IMR-90 (cell line): ENCODE measurements around the gene COA5. TPM values are rescaled to one million over a fixed set of nuclear protein-coding genes. Genes with fewer than 3 reads are reported as not detected.

Experiments
- ATAC-seq: fragments of 200-7000 bp; cut with Tn5 transposase; 2 replicates; pipeline ENCODE4 v1.9.1; 2020; ENCODE audit warnings: low read depth, mild to moderate bottlenecking, moderate library complexity
- BruUV-seq: library from RNA; stranded (reverse); fragments of 400-500 nt; replicated peaks from 2 replicates; lab custom pipeline; 2021; lab: Mats Ljungman, UMichigan
- CTCF ChIA-PET: fragments of 300-600 bp; formaldehyde crosslinking; extraction: SDS; loops from one replicate; lab custom pipeline; 2021; ENCODE audit warnings: antibody characterized with exemption; lab: Yijun Ruan, JAX
- POLR2A ChIA-PET: fragments of 300-600 bp; sonication (Branson Sonifier 250); formaldehyde crosslinking; loops from one replicate; lab custom pipeline; 2022; ENCODE audit warnings: antibody characterized with exemption; ENCODE audit not compliant: unreplicated experiment; lab: Charles Lee
- DNase-seq: peaks from one replicate; pipeline ENCODE4 v3.0.0; 2013
- H2AFZ ChIP-seq: replicated peaks from 2 replicates; pipeline ENCODE3; 2013; ENCODE audit warnings: low read length, mild to moderate bottlenecking; ENCODE audit not compliant: poor library complexity
- H2AK5ac ChIP-seq: 2 replicates; pipeline ENCODE4 v1.6.1; 2013; ENCODE audit warnings: low read depth, low read length, inconsistent platforms
- H2AK9ac ChIP-seq: replicated peaks from 2 replicates; pipeline ENCODE3; 2013; ENCODE audit warnings: mild to moderate bottlenecking, low read depth, low read length, moderate library complexity; ENCODE audit not compliant: poor library complexity
- H2BK120ac ChIP-seq: 2 replicates; pipeline ENCODE4 v1.6.1; 2013; ENCODE audit warnings: low read depth, low read length, inconsistent platforms
- H2BK15ac ChIP-seq: 3 replicates; pipeline ENCODE4 v1.6.1; 2013; ENCODE audit warnings: low read depth, low read length, inconsistent platforms
- H2BK20ac ChIP-seq: 2 replicates; pipeline ENCODE4 v1.6.1; 2013; ENCODE audit warnings: low read depth, mild to moderate bottlenecking, inconsistent platforms, low read length, moderate library complexity
- H2BK5ac ChIP-seq: 2 replicates; pipeline ENCODE4 v1.6.1; 2013; ENCODE audit warnings: mild to moderate bottlenecking, low read depth, low read length, inconsistent platforms; ENCODE audit not compliant: poor library complexity, severe bottlenecking
- H3K14ac ChIP-seq: replicated peaks from 2 replicates; pipeline ENCODE4 v1.6.1; 2013; ENCODE audit warnings: low read depth, low read length, inconsistent platforms
- H3K18ac ChIP-seq: 2 replicates; pipeline ENCODE4 v1.6.1; 2013; ENCODE audit warnings: low read depth, low read length, control low read depth
- H3K23ac ChIP-seq: 2 replicates; pipeline ENCODE4 v1.6.1; 2013; ENCODE audit warnings: low read depth, low read length, inconsistent platforms
- H3K27ac ChIP-seq: 2 replicates; pipeline ENCODE4 v1.5.1; 2013; ENCODE audit warnings: mild to moderate bottlenecking, control low read depth, low read length; ENCODE audit not compliant: insufficient read depth
- H3K27me3 ChIP-seq: 2 replicates; pipeline ENCODE4 v1.6.1; 2013; ENCODE audit warnings: low read length; ENCODE audit not compliant: control insufficient read depth, insufficient read depth
- H3K36me3 ChIP-seq: 2 replicates; pipeline ENCODE4 v1.6.1; 2013; ENCODE audit warnings: low read length, mixed read lengths; ENCODE audit not compliant: control insufficient read depth, insufficient read depth
- H3K4ac ChIP-seq: 2 replicates; pipeline ENCODE4 v1.6.1; 2013; ENCODE audit warnings: low read depth, low read length, inconsistent platforms
- H3K4me1 ChIP-seq: 2 replicates; pipeline ENCODE4 v1.6.1; 2013; ENCODE audit warnings: low read length, mixed read lengths; ENCODE audit not compliant: control insufficient read depth, insufficient read depth
- H3K4me2 ChIP-seq: 2 replicates; pipeline ENCODE4 v1.6.1; 2013; ENCODE audit warnings: low read depth, mild to moderate bottlenecking, control low read depth, low read length, moderate library complexity
- H3K4me3 ChIP-seq: 2 replicates; pipeline ENCODE4 v1.5.1; 2013; ENCODE audit warnings: low read depth, mild to moderate bottlenecking, control low read depth, low read length, moderate library complexity; ENCODE audit not compliant: insufficient read depth
- H3K56ac ChIP-seq: 2 replicates; pipeline ENCODE4 v1.6.1; 2013; ENCODE audit warnings: low read length, inconsistent platforms; ENCODE audit not compliant: insufficient read depth; ENCODE audit errors: extremely low read depth
- H3K79me1 ChIP-seq, 2 experiments: 2 replicates each; pipeline ENCODE4 v1.6.1; 2013; ENCODE audit warnings: low read length in 2 of 2, inconsistent platforms in 1 of 2, low read depth in 1 of 2
- H3K9ac ChIP-seq: 2 replicates; pipeline ENCODE4 v1.6.1; 2013; ENCODE audit warnings: low read depth, low read length, control low read depth
- H3K9me1 ChIP-seq: 2 replicates; pipeline ENCODE4 v1.6.1; 2013; ENCODE audit warnings: low read length, inconsistent platforms; ENCODE audit not compliant: insufficient read depth
- H3K9me3 ChIP-seq: 2 replicates; pipeline ENCODE4 v1.6.1; 2013; ENCODE audit warnings: low read length; ENCODE audit not compliant: control insufficient read depth, insufficient read depth
- H4K20me1 ChIP-seq: 2 replicates; pipeline ENCODE4 v1.6.1; 2013; ENCODE audit warnings: low read length, inconsistent platforms; ENCODE audit not compliant: insufficient read depth
- H4K5ac ChIP-seq: 2 replicates; pipeline ENCODE4 v1.6.1; 2013; ENCODE audit warnings: mild to moderate bottlenecking, low read depth, low read length, control low read depth
- H4K8ac ChIP-seq, 2 experiments: 2 replicates each; pipeline ENCODE4 v1.6.1; 2013; ENCODE audit warnings: low read depth in 2 of 2, low read length in 2 of 2, control low read depth in 1 of 2, inconsistent platforms in 1 of 2
- H4K91ac ChIP-seq: 2 replicates; pipeline ENCODE4 v1.6.1; 2013; ENCODE audit warnings: low read depth, low read length, inconsistent platforms; ENCODE audit not compliant: insufficient read depth
- BHLHE40 ChIP-seq: fragments of 150-350 bp; IDR thresholded peaks from 2 replicates; pipeline ENCODE4 v1.6.1; 2016; ENCODE audit warnings: mild to moderate bottlenecking, low read depth, low read length
- CEBPB ChIP-seq: IDR thresholded peaks from 2 replicates; pipeline ENCODE4 v1.6.1; 2012; ENCODE audit warnings: low read depth, low read length, improper control_type of control experiment
- CHD1 ChIP-seq: IDR thresholded peaks from 2 replicates; pipeline ENCODE4 v1.6.1; 2012; ENCODE audit warnings: low read depth, low read length, improper control_type of control experiment
- CTCF ChIP-seq: conservative IDR thresholded peaks from 2 replicates; pipeline ENCODE4 v1.5.1; 2012; ENCODE audit warnings: mild to moderate bottlenecking, low read depth, low read length, improper control_type of control experiment
- ELK1 ChIP-seq: fragments of 150-350 bp; IDR thresholded peaks from 2 replicates; pipeline ENCODE4 v1.6.1; 2016; ENCODE audit warnings: low read depth, mild to moderate bottlenecking, low read length, moderate library complexity, borderline replicate concordance
- FOS ChIP-seq: fragments of 150-350 bp; IDR thresholded peaks from 2 replicates; pipeline ENCODE4 v1.6.1; 2016; ENCODE audit warnings: low read depth, low read length
- MAFK ChIP-seq: IDR thresholded peaks from 2 replicates; pipeline ENCODE4 v1.6.1; 2012; ENCODE audit warnings: low read depth, low read length, improper control_type of control experiment
- MAZ ChIP-seq: IDR thresholded peaks from 2 replicates; pipeline ENCODE4 v1.6.1; 2012; ENCODE audit warnings: low read depth, mild to moderate bottlenecking, low read length, improper control_type of control experiment, moderate library complexity, borderline replicate concordance
- MXI1 ChIP-seq: IDR thresholded peaks from 2 replicates; pipeline ENCODE4 v1.6.1; 2012; ENCODE audit warnings: low read depth, mild to moderate bottlenecking, low read length, moderate library complexity, borderline replicate concordance
- NFE2L2 ChIP-seq: fragments of 150-350 bp; IDR thresholded peaks from 2 replicates; pipeline ENCODE4 v1.6.1; 2016; ENCODE audit warnings: low read depth, mild to moderate bottlenecking, low read length
- POLR2A ChIP-seq: IDR thresholded peaks from 2 replicates; pipeline ENCODE4 v1.6.1; 2012; ENCODE audit warnings: mild to moderate bottlenecking, low read depth, low read length
- RAD21 ChIP-seq: IDR thresholded peaks from 2 replicates; pipeline ENCODE4 v1.6.1; 2012; ENCODE audit warnings: low read length, improper control_type of control experiment
- RCOR1 ChIP-seq: IDR thresholded peaks from 2 replicates; pipeline ENCODE4 v1.6.1; 2012; ENCODE audit warnings: mild to moderate bottlenecking, low read length, improper control_type of control experiment; ENCODE audit not compliant: insufficient replicate concordance
- RFX5 ChIP-seq: IDR thresholded peaks from 2 replicates; pipeline ENCODE4 v1.8.0; 2012; ENCODE audit warnings: low read depth, mild to moderate bottlenecking, low read length, moderate library complexity
- SMC3 ChIP-seq: fragments of 150-350 bp; IDR thresholded peaks from 2 replicates; pipeline ENCODE4 v1.6.1; 2016; ENCODE audit warnings: low read depth, mild to moderate bottlenecking, antibody characterized with exemption, low read length, moderate library complexity
- USF2 ChIP-seq: fragments of 150-350 bp; IDR thresholded peaks from 2 replicates; pipeline ENCODE4 v1.6.1; 2017; ENCODE audit warnings: mild to moderate bottlenecking, antibody characterized with exemption, low read length, low read depth
- WGBS, 2 experiments: methylation state at CpG; one replicate each; pipeline versions ENCODE4 v1.1.5 to v1.1.7; 2013; ENCODE audit warnings: missing lambda C conversion rate in 2 of 2; ENCODE audit not compliant: insufficient read length in 1 of 2; ENCODE audit errors: extremely low coverage in 2 of 2; 5-methylcytosine and 5-hydroxymethylcytosine counted together
- dilution Hi-C: fragments of 300-500 bp; cut with HindIII; formaldehyde crosslinking; loops from one replicate; pipeline ENCODE4 v1.14.3; 2018; ENCODE audit warnings: low sequenced_read_pairs; ENCODE audit not compliant: unreplicated experiment
- in situ Hi-C: fragments of 300-500 bp; cut with MboI; formaldehyde crosslinking; loops from 3 replicates; pipeline ENCODE4 v1.14.3; 2019; ENCODE audit warnings: low sequenced_read_pairs, inconsistent platforms, mixed read lengths
- intact Hi-C: fragments of 100-400 bp; cut with micrococcal nuclease; formaldehyde crosslinking; loops from 2 replicates; pipeline ENCODE4 v1.10.0; 2022
- polyA plus RNA-seq, 3 experiments: library from polyadenylated mRNA; depleted of rRNA; stranded (reverse); fragments of >200 nt; gene quantifications; 2 replicates each; pipeline ENCODE4 v1.2.3, GENCODE V29; 2012; ENCODE audit warnings: low replicate concordance in 1 of 3
- total RNA-seq: library from RNA; depleted of rRNA; stranded (reverse); fragments of >200 nt; gene quantifications from 2 replicates; pipeline ENCODE4 v1.2.3, GENCODE V29; 2012

COA5 gene
- total and polyA plus RNA-seq, 2 of the 4 experiments (the other 2 are of a cell fraction): 8.4 to 14.2 TPM

- dilution Hi-C loops (no loop called here), intact Hi-C loops (no loop called here), in situ Hi-C loops (no loop called here)
- Histone ChIP-seq H3K27ac (no peak overlapping the region), H3K18ac (no peak overlapping the region), H3K27me3 (no peaks in the 10 kb centered on the region), H3K4me2 (no peak overlapping the region), H3K23ac (no peak overlapping the region), H4K91ac (no peak overlapping the region), H2AK9ac (no peak overlapping the region), H3K4me3 (no peak overlapping the region), H4K20me1 (no peaks in the 10 kb centered on the region), H3K79me1 (0 out of 4 replicates have a peak, but pooled peaks cover 0 to 2% of the 10 kb centered on the region in 2 experiments), H2AFZ (no peak overlapping the region), H3K9ac (no peak overlapping the region), H3K4me1 (no peaks in the 10 kb centered on the region), H2BK15ac (no peak overlapping the region), H3K4ac (no peak overlapping the region), H4K8ac (no peak overlapping the region), H3K9me3 (no peaks in the 10 kb centered on the region), H3K56ac (no peak overlapping the region), H3K36me3 (peaks cover 8% of the 10 kb centered on the region), H3K14ac (no peak overlapping the region), H4K5ac (no peak overlapping the region), H2AK5ac (no peak overlapping the region), H3K9me1 (peaks cover 10% of the 10 kb centered on the region), H2BK5ac (no peak overlapping the region), H2BK20ac (no peak overlapping the region), H2BK120ac (no peak overlapping the region)
- ChIA-PET POLR2A (no interaction called here), CTCF (no interaction called here)
- BruUV-seq: no TSS peak
- no peak for TF ChIP-seq USF2
- TF ChIP-seq CEBPB: no peak
- TF ChIP-seq MAZ: no peak
- no peak for TF ChIP-seq FOS
- TF ChIP-seq CHD1: no peak
- no peak for TF ChIP-seq NFE2L2
- TF ChIP-seq RFX5: no peak
- TF ChIP-seq POLR2A: no peak
- TF ChIP-seq MXI1: no peak
- TF ChIP-seq RCOR1: no peak
- no peak for TF ChIP-seq MAFK
- TF ChIP-seq RAD21: no peak
- no peak for TF ChIP-seq ELK1
- TF ChIP-seq SMC3: no peak
- no peak for TF ChIP-seq CTCF
- TF ChIP-seq BHLHE40: no peak
- no peak for DNase-seq
- 92% methylated on average over 2 of the region's 8 CpGs; no CpG with 5 or more reads in 1 of the 2 experiments for WGBS, 2 experiments
- no peak for ATAC-seq
Observed at GRCh38 chr2:98592565-98592964, 15.7 kb downstream of the COA5 start.
